Nephron progenitor cell (in vitro differentiated cells): ENCODE results near the gene GSTO2.
A peak's percentile ranks its signal among the peaks of the same experiment; 100 is the strongest.
"Not testable (repeated sequence)": the region's sequence is repeated elsewhere in the genome, so short reads cannot be mapped to it uniquely, and the experiment has no call there.

Source experiments
- DNase-seq: peaks from one replicate; pipeline ENCODE4 v3.0.0; 2021
- H3K27ac Mint-ChIP-seq: 2 replicates; pipeline ENCODE4 v1.8.0; 2021; ENCODE audit warnings: mild to moderate bottlenecking, moderate library complexity, mixed read lengths
- H3K27me3 Mint-ChIP-seq: 2 replicates; pipeline ENCODE4 v1.8.0; 2021; ENCODE audit warnings: mild to moderate bottlenecking, low read depth, mixed read lengths; ENCODE audit not compliant: poor library complexity
- H3K36me3 Mint-ChIP-seq: 2 replicates; pipeline ENCODE4 v1.8.0; 2021; ENCODE audit warnings: low read depth, mixed read lengths
- H3K4me1 Mint-ChIP-seq: 2 replicates; pipeline ENCODE4 v1.8.0; 2021; ENCODE audit warnings: mixed read lengths
- H3K4me3 Mint-ChIP-seq: 2 replicates; pipeline ENCODE4 v1.8.0; 2021; ENCODE audit warnings: mild to moderate bottlenecking, moderate library complexity, mixed read lengths
- H3K9me3 Mint-ChIP-seq: 2 replicates; pipeline ENCODE4 v1.8.0; 2021; ENCODE audit warnings: mild to moderate bottlenecking, moderate library complexity, mixed read lengths
- CTCF ChIP-seq: fragments of 200-600 bp; sonication (generic); IDR thresholded peaks from 2 replicates; pipeline ENCODE4 v1.5.0; 2021; ENCODE audit warnings: antibody characterized with exemption

GSTO2 gene

GRCh38 chr10:104232613-104233102 is 36.3 kb upstream of the GSTO2 start:
- Mint-ChIP-seq H3K27me3 (peaks cover 30% of the 10 kb centered on the region), H3K4me3 (peak overlapping the region; percentile 92), H3K36me3 (peaks cover 4% of the 10 kb centered on the region), H3K27ac (no peak overlapping the region), H3K9me3 (peaks cover 33% of the 10 kb centered on the region), H3K4me1 (peaks cover 11% of the 10 kb centered on the region)
- no peak for TF ChIP-seq CTCF
- no peak for DNase-seq

GRCh38 chr10:104233817-104234216 is 35.2 kb upstream of the GSTO2 start:
- Mint-ChIP-seq H3K4me3 (peak overlapping the region; percentile 75), H3K4me1 (peaks cover 11% of the 10 kb centered on the region), H3K36me3 (peaks cover 4% of the 10 kb centered on the region), H3K27ac (no peak overlapping the region), H3K27me3 (peaks cover 28% of the 10 kb centered on the region), H3K9me3 (peaks cover 33% of the 10 kb centered on the region)
- no peak for TF ChIP-seq CTCF
- DNase-seq = no peak

- Mint-ChIP-seq H3K4me1 (peaks cover 11% of the 10 kb centered on the region), H3K27me3 (peaks cover 28% of the 10 kb centered on the region), H3K4me3 (no peak overlapping the region), H3K27ac (no peak overlapping the region), H3K9me3 (peaks cover 33% of the 10 kb centered on the region), H3K36me3 (peaks cover 4% of the 10 kb centered on the region)
- no peak for TF ChIP-seq CTCF
- DNase-seq = no peak
Observed at GRCh38 chr10:104234934-104235333, 34.0 kb upstream of the GSTO2 start.

GRCh38 chr10:104235801-104236200 is 33.2 kb upstream of the GSTO2 start:
- Mint-ChIP-seq H3K27ac (no peak overlapping the region), H3K36me3 (peaks cover 4% of the 10 kb centered on the region), H3K27me3 (peaks cover 25% of the 10 kb centered on the region), H3K9me3 (peaks cover 33% of the 10 kb centered on the region), H3K4me1 (peaks cover 10% of the 10 kb centered on the region), H3K4me3 (no peak overlapping the region)
- no peak for DNase-seq
- TF ChIP-seq CTCF = no peak

GRCh38 chr10:104240078-104240477 is 28.9 kb upstream of the GSTO2 start:
- no peak for DNase-seq
- no peak for TF ChIP-seq CTCF
- peaks cover 4% of the 10 kb centered on the region for H3K36me3 Mint-ChIP-seq
- peaks cover 18% of the 10 kb centered on the region for H3K9me3 Mint-ChIP-seq
- peaks cover 11% of the 10 kb centered on the region for H3K27me3 Mint-ChIP-seq
- H3K4me1 Mint-ChIP-seq = peaks cover 10% of the 10 kb centered on the region
- H3K4me3 Mint-ChIP-seq = no peak overlapping the region
- no peak overlapping the region for H3K27ac Mint-ChIP-seq

GRCh38 chr10:104242545-104242944 is 26.4 kb upstream of the GSTO2 start:
- Mint-ChIP-seq H3K36me3 (peaks cover 16% of the 10 kb centered on the region), H3K27me3 (peaks cover 11% of the 10 kb centered on the region), H3K27ac (no peak overlapping the region), H3K9me3 (peaks cover 26% of the 10 kb centered on the region), H3K4me1 (peaks cover 10% of the 10 kb centered on the region), H3K4me3 (no peak overlapping the region)
- no peak for DNase-seq
- no peak for TF ChIP-seq CTCF

- not testable (repeated sequence) for DNase-seq, H3K27ac Mint-ChIP-seq, H3K4me1 Mint-ChIP-seq, H3K4me3 Mint-ChIP-seq, H3K27me3 Mint-ChIP-seq
- H3K9me3 Mint-ChIP-seq = peaks cover 30% of the 10 kb centered on the region
- H3K36me3 Mint-ChIP-seq = peaks cover 16% of the 10 kb centered on the region
Observed at GRCh38 chr10:104243009-104243408, 26.0 kb upstream of the GSTO2 start.
